GM19372 (cell line): ENCODE results near the gene NXNL2.

ENCODE experiments used
- ATAC-seq: cut with Tn5 transposase; IDR thresholded peaks from one replicate; pipeline ENCODE4 v1.9.1; 2021; ENCODE audit warnings: mild to moderate bottlenecking, low read depth, moderate library complexity; ENCODE audit not compliant: unreplicated experiment

Gene NXNL2

GRCh38 chr9:88577256-88578120 is 42.5 kb downstream of the NXNL2 start:
- ATAC-seq: no peak

- peak; percentile 82 for ATAC-seq
Measured at GRCh38 chr9:88578121-88579049, 43.4 kb downstream of the NXNL2 start.

DNA sequence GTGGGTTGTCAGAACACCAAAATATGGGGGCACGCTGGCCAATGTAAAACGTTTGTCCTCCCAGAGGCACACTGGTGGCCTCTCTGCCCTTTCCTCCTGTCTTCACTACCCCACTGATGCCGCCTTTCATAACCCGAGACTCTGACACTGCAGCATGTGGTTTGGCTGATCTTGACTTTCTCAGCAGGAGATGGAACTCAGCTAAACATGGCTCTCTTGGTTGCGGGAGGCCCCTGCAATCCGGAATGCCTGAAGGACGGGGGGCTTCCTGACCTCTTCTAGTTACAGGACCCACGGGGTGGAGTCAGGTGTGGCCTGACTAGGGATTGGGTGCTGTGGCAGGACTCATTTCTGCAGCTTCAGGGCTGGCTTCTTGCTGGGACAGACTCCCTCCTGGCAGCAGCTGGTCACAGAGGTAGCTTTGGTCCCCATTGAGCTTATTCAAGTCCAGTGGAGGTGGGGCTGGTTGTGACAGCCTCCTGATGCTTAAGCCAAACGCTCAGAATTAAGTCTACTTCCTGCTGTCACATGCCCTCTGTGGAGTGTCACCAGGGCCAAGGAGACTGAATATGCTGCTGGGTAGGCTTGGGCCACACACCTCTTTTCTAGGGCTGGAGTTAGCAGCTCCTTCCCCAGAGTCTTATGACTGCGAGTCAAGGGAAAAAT is 44.2 kb downstream of the NXNL2 start:
- no peak for ATAC-seq

DNA sequence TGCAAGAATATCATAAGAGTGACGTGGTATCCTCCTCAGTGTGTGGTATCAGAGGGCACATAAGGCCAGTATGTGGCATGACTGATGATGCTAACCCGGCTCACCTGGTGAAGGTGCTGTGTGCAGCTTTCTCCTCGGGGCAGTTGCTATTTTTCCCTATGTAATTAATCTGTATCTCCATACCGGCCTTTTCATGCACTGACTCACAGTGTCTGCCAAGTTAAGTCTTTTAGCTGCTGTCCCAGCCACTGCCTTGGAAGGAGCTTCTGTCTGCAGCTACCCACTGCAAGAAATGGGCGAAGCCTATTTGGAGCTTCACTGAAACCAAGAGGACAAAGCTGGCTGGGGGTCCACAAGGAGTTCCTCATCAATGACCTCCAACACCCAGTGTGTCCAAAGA is 46.0 kb downstream of the NXNL2 start:
- no peak for ATAC-seq

DNA sequence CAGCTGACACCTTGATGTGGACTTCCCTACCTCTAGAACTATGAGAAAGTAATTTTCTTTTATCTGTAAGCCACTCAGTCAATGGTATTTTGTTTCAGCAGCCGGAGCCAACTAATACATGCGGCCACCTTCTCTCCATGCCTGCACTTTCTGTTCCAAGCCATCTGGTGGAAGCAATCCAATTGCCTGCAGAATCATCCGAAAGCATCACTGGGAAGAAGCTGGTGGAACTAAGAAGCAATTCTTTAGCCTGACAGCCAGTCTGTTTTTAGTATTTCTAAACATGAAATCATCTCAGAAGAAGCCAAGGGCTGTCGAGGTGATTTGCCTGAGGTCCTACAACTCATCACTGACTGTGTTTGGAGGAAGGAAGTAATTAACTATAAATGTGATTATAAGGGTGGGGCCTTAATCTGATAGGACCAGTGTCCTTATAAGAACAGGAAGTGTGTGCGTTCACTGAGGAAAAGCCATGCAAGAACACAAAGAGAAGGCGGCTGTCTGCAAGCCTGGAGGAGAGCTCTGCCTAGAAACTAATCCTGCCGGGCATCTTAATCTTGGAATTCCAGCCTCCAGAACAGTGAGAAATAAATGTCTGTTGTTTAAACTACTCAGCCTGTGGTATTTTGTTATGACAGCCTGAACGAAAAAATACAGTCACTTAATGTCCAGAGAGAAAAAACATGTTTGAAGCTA is 49.1 kb downstream of the NXNL2 start:
- no peak for ATAC-seq

DNA sequence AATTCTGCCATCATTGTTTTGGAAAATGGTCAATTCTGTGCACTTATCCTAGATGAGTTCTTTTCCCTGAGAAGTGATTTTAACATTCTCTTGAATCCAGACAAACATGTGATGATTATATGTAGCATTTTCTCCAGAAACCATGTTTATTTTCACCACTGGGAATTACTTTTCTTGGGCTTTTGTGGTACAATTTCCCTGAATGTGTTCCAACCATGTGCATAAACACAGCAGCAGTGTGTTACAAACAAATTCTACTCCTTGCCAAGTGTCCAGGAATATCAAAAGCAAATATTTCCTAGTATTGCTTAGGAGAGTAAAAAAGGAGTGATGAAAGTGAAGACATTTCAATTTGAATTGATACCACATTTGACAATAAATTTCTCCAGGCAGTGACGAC is 50.4 kb downstream of the NXNL2 start:
- ATAC-seq: no peak

DNA sequence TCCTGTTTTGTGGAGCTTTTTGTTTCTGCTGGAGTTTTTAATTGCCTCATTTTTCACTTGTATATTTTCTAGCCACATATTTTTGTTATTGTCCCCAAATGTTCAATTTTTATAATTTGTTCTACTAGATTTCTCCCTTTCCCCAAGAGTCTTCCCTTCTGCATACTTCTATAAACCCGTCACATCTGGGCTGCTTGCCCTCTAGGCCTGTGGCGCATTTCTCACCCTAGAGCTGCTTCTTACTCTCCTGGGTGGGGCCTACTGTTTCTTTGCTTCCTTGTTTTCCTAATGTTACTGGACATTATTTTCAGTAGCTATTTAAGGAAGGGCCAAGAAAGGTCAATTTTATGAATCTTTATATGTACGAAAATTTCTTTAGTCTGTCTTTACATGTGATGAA is 51.5 kb downstream of the NXNL2 start:
- ATAC-seq: no peak

- ATAC-seq: no peak
Measured at GRCh38 chr9:88587182-88587581, 52.2 kb downstream of the NXNL2 start.

- ATAC-seq: no peak
Measured at GRCh38 chr9:88587885-88588649, 53.1 kb downstream of the NXNL2 start.

- ATAC-seq: no peak
Measured at GRCh38 chr9:88589656-88590055, 54.7 kb downstream of the NXNL2 start.

GRCh38 chr9:88590558-88591146 is 55.7 kb downstream of the NXNL2 start:
- no peak for ATAC-seq

GRCh38 chr9:88593537-88594185 is 58.7 kb downstream of the NXNL2 start:
- peak; percentile 87 for ATAC-seq
